Measurements from ENCODE around the gene TRIM68. TPM values are rescaled to one million over a fixed set of nuclear protein-coding genes. Genes with fewer than 3 reads are reported as not detected.

The TRIM68 gene
- total RNA-seq, 1 donor from 2014 or later, result 12.4 TPM

- DNase-seq (no peak), ATAC-seq (no peak)
- no peak for TF ChIP-seq CTCF (IDR thresholded peaks at IDR 0.05)
- peaks cover 5% of the 10 kb centered on the region for H3K4me1 ChIP-seq
- no peaks in the 10 kb centered on the region for H3K27me3 ChIP-seq
- no peaks in the 10 kb centered on the region for H3K36me3 ChIP-seq
- no peak overlapping the region for H3K27ac ChIP-seq
- H3K9me3 ChIP-seq, result no peaks in the 10 kb centered on the region
- no peak overlapping the region for H3K4me3 ChIP-seq
- intact Hi-C loops (cut with DNase I), result no loop called here
Measured at GRCh38 chr11:4611986-4612385, 4.0 kb upstream of the TRIM68 start.

- Histone ChIP-seq H3K4me3 (peak overlapping the region; percentile 14), H3K36me3 (peaks cover 2% of the 10 kb centered on the region), H3K9me3 (no peaks in the 10 kb centered on the region), H3K4me1 (peaks cover 13% of the 10 kb centered on the region), H3K27me3 (no peaks in the 10 kb centered on the region), H3K27ac (peak overlapping the region; percentile 2)
- no peak for ATAC-seq
- DNase-seq, result no peak
- intact Hi-C loops (cut with DNase I), result no loop called here
- no peak for TF ChIP-seq CTCF (IDR thresholded peaks at IDR 0.05)
Measured at GRCh38 chr11:4610258-4610935, 2.4 kb upstream of the TRIM68 start.

- ATAC-seq, result no peak
Measured at GRCh38 chr11:4607096-4607495, 935 bp downstream of the TRIM68 start.

GRCh38 chr11:4606231-4607015, 1.6 kb downstream of the TRIM68 start:
- ATAC-seq (peak; percentile 8), DNase-seq (no peak)
- TF ChIP-seq CTCF (IDR thresholded peaks at IDR 0.05), result no peak
- Histone ChIP-seq H3K36me3 (peaks cover 37% of the 10 kb centered on the region), H3K4me1 (peaks cover 13% of the 10 kb centered on the region), H3K9me3 (no peaks in the 10 kb centered on the region), H3K4me3 (peak overlapping the region; percentile 71), H3K27ac (peak overlapping the region; percentile 92), H3K27me3 (no peaks in the 10 kb centered on the region)
- intact Hi-C loops (cut with DNase I), result no loop called here

More at GRCh38 chr11:4607096-4607495, 935 bp downstream of the TRIM68 start:
- no peak for DNase-seq
- no peak for TF ChIP-seq CTCF (IDR thresholded peaks at IDR 0.05)
- Histone ChIP-seq H3K4me3 (peak overlapping the region; percentile 71), H3K9me3 (no peaks in the 10 kb centered on the region), H3K4me1 (peaks cover 13% of the 10 kb centered on the region), H3K36me3 (peaks cover 31% of the 10 kb centered on the region), H3K27me3 (no peaks in the 10 kb centered on the region), H3K27ac (peak overlapping the region; percentile 92)
- intact Hi-C loops (cut with DNase I), result no loop called here

- DNase-seq (no peak), ATAC-seq (no peak)
- intact Hi-C loops (cut with DNase I), result no loop called here
- no peaks in the 10 kb centered on the region for H3K9me3 ChIP-seq
- H3K36me3 ChIP-seq, result peaks cover 51% of the 10 kb centered on the region
- no peak overlapping the region for H3K4me3 ChIP-seq
- no peak overlapping the region for H3K27ac ChIP-seq
- TF ChIP-seq CTCF (IDR thresholded peaks at IDR 0.05), result no peak
- H3K4me1 ChIP-seq, result peaks cover 13% of the 10 kb centered on the region
- no peaks in the 10 kb centered on the region for H3K27me3 ChIP-seq
Measured at GRCh38 chr11:4605057-4605456, 3.0 kb downstream of the TRIM68 start.
